Measurements from ENCODE around the gene TPRN.

DNA sequence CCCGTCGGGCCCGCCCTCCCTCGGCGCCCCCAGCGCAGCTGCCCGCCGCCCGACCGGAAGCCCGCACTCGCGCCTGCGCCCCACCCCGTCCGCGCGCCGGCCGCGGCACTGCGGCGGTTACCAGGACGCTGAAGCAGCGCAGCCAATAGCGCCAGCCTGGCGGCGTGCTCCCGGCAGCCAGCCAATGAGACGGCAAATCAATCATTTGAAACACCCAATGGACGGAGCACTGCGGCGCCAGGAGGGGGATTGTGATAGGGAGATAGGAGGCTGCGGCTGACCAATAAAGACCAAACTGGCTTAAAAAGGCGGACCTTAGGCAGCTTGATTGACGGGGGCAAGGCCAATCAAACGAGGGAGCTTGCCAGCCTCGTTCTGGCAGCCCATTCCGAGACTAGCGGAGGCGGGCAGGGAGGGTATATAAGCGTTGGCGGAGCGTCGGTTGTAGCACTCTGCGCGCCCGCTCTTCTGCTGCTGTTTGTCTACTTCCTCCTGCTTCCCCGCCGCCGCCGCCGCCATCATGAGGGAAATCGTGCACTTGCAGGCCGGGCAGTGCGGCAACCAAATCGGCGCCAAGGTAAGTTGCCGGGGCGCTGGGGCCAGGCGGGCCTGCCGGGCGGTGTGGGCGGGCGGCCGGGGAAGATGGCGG is 40.4 kb upstream of the TPRN start, which contains the start of gene TUBB4B:
- TF ChIP-seq POLR2A (IDR thresholded peaks at IDR 0.05; ENCODE audit: low read depth, low read length) = peak; percentile 99
- TF ChIP-seq, protein P1, sequence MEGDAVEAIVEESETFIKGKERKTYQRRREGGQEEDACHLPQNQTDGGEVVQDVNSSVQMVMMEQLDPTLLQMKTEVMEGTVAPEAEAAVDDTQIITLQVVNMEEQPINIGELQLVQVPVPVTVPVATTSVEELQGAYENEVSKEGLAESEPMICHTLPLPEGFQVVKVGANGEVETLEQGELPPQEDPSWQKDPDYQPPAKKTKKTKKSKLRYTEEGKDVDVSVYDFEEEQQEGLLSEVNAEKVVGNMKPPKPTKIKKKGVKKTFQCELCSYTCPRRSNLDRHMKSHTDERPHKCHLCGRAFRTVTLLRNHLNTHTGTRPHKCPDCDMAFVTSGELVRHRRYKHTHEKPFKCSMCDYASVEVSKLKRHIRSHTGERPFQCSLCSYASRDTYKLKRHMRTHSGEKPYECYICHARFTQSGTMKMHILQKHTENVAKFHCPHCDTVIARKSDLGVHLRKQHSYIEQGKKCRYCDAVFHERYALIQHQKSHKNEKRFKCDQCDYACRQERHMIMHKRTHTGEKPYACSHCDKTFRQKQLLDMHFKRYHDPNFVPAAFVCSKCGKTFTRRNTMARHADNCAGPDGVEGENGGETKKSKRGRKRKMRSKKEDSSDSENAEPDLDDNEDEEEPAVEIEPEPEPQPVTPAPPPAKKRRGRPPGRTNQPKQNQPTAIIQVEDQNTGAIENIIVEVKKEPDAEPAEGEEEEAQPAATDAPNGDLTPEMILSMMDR (IDR thresholded peaks at IDR 0.05; ENCODE audit: extremely low read depth in 1 of 2, insufficient read depth in 1 of 2, low read depth in 1 of 2, low read length in 2 of 2) = no peak
- TF ChIP-seq, protein P2, sequence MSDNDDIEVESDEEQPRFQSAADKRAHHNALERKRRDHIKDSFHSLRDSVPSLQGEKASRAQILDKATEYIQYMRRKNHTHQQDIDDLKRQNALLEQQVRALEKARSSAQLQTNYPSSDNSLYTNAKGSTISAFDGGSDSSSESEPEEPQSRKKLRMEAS (IDR thresholded peaks at IDR 0.05; ENCODE audit: insufficient read depth, insufficient read length) = no peak
